Activated CD8-positive, alpha-beta memory T cell treated with anti-CD3 and anti-CD28 coated beads for 48 hours (primary cell): ENCODE results near the gene ABCC4.

ENCODE experiments used
- DNase-seq, 3 experiments: peaks; one replicate each; pipeline ENCODE4 v3.0.0-alpha.2; 2020; ENCODE audit warnings: low read depth in 2 of 3, low spot score in 2 of 3

Gene ABCC4

DNA sequence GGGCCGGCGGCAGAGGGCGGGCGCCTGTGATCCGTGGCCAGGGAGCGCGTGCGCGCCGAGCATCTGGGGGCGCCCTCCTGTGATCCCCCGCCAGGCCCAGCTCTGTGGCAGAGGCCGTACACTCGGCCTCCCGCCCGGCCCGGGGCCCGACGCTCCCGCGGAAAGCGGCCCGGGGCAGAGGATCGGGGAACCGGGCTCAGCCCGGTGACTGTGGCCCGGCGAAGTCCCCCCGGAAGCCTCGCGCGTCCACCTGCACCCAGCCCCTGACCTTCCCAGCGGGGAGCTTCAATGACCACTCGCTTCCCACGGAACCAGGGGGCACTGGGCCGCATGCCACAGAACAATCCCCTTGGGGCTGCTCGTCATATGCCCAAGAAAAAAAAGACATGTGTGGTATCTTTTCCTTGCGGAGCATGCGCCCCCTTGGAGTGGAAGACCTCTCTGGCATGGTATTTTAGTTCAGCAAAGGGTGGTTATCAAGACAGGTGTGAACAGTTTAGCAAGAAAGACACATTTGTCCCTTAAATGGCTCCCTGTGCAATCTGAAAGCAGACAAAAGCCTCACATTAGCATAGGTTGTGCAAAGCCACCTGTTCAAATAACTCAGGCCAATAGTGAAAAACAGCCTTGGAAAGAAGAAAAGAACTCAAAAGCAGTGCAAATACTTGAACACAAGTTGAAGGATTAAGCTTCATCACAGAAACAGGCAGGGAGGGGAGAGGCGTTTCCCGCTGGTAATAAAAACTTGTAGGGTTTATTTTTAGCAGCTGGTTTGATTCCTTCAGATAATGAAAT lies 298.0 kb downstream of the ABCC4 start:
- no peak for DNase-seq

DNA sequence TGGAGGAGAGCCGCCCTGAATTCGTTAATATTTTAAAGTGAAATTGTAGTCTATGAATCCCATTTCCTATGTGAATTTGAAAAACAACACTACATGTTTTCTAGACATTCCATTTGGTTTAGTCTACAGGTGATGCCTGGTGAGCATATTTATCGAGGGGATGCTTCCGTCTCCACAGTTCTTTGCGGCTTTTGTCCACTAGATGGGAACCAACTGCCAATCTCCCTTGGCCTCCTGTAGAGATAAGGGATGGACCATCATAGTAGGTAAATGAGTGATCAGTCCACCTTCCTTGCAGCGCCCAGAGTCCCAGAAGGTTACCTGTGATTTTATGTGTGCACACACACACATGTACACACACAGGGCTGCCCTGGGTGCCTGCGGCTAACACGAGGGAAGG lies 299.1 kb downstream of the ABCC4 start:
- no peak for DNase-seq

DNA sequence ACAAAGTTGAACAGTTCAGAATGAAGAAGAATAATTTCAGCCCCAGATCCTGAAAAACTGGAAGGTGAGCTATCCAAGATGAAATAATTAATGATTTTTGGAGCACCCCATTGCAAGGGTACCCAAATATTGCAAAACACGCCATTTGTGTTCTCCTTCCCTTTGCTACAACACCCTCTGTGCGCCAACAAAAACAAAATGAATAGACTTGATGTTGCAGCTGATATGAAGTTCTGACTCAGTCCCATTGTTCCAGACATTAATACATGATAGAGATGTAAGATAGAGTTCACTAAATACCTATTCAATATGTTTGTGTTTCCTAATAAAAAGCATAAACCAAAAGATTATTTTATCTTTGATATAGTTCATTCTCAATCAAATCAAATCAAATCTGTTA lies 301.4 kb downstream of the ABCC4 start:
- DNase-seq = no peak

DNA sequence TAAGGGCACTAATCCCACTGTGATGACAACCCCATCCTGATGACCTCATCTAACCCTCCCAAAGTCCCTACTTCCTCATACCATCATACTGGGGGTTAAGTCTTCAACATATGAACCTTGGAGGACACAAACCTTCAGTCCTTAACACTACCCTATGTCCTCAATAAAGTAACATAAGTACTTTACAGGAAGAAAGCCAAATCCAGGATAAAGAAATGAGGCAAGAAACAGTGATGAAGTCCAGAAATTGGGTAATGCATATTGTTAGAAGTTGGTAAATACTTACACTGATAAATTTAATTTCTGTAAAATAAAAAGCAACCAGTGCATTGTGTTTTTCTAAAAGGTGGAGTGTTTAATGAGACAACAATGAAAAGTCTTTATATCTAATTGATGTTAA lies 304.1 kb downstream of the ABCC4 start:
- no peak for DNase-seq

DNA sequence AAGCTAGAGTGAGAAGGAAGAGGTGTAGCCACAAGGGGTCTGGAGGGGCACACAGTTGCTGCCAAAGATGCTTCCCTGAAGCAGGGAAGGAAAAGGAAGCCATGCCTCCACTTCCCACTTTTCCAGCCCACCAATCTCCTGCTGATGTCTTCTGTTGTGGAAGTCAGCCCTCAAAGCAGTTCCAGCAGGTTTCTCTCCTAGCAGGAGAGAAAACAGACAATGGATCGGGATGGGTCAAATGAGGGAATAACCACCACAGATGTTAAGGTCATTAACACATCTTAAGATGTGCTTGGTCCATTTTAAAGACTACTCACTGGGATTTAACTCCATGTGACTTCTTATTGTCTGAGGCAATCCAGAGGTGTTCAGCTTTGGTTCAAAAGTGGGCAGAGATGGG lies 304.8 kb downstream of the ABCC4 start:
- no peak for DNase-seq

DNA sequence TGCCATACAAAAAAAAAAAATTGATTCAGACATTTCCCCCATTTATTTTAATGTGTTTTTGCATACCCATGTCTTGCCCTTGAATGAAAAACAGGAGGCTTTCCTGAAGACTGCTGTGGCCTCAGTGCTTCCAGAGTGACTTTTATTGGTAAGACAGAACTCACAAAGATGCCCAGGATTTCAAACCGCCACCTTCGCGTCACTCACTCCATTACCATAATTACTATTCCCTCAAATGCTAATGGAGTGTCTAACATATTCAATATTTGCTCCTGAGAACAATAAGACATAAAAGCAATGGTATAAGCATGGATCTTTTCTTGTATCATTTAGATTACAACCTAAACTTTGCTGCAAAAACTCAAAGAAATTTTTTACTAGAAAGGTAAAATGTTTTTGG lies 306.7 kb downstream of the ABCC4 start:
- no peak for DNase-seq

DNA sequence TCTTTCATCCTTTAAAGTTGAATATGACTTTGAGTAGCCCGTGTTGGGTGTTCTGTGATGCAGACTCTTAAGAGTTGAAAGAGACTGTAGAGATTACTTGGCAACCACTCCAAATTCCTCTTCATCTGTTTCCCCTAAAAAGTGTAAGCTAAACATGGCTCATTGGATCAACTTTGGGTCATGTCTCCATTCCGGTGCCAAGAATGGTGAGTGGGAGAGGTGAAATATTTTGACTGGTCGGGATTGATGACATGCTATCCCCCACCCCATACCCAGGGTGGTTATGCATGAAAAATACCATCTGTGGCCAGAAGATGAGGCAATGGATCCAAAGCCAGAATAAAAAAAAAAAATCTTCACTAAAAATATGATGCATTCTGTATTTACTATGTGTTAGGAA lies 307.6 kb downstream of the ABCC4 start:
- no peak for DNase-seq

DNA sequence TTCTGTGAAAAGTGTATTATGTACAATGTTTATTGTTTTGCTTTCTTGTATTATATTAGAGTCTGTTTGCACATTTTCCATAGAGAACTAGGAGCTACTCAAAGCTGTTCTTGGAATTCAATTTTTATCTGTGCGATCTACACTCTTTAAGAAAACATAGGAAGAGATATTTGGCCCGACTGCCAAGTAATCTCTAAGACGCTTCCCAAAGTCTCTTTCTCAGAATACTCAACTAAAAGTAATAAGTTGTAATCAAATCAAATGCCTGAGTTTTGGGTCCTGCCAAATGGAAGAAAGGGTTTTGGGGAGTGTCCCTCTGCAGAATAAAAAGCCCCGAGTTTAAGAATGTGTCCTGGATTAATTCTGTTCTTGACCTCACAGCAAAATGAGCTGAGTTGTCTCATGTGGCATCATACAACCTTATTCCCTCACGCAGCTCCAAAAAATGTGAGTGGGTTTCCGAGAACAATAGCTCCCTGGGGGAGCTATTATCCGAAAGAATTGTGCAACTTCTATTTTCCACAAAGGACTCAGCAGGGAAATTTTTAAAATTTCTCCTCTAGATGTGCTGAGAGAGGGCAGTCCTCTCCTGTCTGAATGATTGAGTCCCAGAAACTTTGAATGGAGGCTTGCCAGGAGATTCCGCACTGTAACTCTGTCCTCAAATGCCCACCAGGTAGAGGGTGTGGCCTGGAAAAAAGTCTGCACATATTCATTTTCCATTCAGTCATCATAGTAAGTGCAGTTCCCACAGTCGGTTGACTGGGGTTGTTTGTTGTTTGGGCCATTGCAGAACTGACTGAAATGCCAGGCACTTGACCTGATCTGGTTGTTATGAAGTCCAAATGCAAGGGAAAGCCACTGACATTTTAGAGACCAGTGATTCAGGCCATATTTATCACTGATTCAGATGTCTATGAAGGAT lies 309.0 kb downstream of the ABCC4 start:
- DNase-seq = no peak

DNA sequence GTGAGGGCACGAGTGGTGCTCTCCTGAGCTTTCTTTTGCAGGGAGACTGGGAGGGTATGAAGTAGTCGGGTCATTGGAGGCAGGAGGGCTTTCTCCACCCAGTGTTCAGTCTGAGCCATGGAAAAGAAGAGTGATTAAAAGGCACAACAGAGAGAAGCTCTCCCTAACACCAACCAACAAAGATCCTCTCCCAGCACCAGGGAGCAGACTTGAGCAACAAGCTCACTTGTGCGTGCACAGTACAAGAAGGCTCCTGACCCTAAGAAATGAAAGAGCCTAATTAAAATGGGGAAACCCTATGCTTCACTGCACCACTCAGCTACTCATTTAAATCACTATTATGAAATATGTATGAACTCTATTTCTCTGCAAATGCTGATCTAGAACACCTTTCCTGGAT lies 312.6 kb downstream of the ABCC4 start:
- DNase-seq = no peak

DNA sequence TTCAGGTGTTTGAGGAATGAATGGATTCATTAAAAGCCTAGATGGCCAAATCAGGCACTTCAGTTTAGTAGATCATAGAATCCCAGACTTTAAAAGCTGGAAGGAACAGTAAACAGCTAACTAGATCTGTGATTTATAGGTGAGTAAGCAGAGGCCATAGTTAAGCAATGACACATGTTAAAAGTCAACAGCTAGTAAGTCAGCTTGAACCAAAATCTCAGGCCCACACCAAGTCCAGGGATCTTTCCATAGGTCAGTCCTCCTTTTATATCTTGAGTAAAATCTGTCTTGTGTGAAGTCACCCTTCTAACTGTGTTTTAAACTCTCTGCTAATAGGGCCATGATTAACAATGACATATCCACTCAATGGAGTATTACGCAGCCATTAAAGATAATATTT lies 313.4 kb downstream of the ABCC4 start:
- no peak for DNase-seq

DNA sequence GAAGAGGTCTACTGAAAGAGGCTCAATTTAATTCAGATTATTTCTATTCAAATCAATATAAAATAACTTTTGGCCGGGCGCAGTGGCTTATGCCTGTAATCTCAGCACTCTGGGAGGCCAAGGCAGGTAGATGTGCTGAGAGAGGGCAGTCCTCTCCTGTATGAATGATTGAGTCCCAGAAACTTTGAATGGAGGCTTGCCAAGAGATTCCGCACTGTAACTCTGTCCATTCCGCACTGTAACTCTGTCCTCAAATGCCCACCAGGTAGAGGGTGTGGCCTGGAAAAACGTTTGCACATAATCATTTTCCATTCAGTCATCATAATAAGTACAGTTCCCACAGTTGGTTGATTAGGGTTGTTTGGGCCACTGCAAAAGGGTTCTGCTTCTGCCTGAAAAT lies 314.2 kb downstream of the ABCC4 start:
- DNase-seq = no peak

DNA sequence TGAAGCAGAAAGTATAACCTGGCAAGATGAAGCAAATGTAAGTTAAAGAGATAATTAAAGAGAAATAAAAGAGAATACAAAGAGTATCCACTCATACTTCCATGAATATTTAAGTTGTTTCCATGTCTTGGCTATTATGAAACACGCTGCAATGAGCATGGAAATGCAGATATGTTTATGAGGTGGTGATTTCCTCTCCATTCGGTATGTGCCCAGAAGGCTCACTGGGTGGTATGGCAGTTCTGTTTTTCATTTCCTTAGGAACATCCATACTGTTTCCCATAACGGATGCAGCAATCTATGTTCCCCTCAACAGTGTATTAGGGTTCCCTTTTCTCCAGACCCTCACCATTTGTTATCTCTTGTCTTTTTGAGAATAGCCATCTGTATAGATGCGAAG lies 316.3 kb downstream of the ABCC4 start:
- DNase-seq = no peak

DNA sequence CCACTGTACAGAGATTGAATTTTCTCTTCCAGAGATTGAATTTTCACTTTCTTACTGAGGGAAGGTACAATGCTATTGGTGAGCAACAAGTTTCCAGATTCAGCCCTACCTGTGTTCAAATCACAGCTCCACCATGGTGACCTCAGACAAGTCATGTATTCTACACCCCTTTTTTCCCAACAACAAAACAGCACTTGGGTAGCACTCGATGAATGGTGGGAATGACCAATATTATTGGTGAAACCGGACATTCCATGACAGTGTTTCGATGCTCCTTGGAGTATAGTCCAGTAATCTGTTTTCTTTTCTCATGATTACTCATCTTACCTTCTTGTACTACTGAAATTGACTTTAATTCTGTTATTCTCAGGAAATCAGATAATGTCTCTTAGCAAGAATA lies 322.7 kb downstream of the ABCC4 start:
- no peak for DNase-seq

DNA sequence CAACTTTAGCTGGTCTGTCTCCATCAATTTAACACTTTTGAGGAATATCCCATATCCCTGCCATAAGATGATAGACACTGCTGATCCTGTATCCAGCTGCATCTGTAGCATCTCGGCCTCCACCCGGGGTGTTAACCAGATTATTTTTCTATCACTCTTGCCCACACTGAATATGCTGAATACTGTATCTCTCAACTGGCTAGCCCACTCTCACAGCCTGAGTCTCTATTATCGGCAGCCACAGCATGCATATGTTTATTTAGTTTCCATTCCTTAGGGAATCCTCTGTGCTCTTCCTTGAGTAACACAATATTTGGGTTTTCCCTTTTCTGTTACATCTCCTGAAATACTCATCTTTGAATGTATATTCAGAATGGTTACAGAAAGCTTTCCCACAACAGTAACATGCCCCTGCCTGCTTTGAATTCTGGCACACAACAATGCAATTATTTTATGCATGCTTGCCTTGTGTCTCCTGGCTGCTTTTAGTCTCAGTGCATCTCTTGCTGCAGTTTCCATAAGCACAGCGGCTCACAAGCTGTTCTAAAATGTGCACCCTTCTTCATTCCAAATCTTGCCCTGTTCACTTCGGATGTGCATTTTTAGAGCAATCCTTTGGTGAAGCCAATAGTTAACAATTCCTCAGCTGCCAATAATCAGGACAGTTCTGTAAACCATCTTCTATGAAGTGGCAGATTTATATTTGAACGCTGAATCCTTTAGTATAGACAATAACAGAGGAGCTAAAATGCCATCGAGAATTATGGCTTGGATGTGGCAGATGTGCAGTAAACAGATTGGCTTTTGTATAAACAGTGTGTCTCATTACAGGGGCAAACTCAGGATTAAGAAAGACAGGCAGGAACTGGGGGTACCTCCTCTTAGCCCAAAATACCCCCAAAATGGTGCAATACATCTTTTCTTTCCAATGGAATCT lies 327.0 kb downstream of the ABCC4 start:
- no peak for DNase-seq

DNA sequence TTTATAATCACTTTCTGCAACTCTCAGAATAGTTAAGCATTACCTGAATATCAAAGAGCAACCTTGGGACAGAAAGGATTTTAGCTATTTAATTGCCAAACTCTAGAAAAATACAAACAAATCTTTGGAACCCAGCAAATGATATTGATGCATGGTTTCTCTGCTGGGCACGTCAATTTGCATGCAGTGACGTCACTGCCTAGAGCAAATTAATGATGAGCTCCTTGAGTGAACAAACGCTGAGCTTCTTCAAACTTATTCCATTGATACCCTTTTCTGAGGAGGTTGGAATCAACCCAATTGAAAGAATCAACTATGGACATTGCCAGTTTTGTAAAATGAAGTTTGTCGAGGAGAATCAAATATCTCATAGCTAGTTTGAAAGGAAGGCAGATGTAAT lies 329.0 kb downstream of the ABCC4 start:
- DNase-seq = no peak
